ENCODE measurements around the gene VWF. TPM values are rescaled to one million over a fixed set of nuclear protein-coding genes. Genes with fewer than 3 reads are reported as not detected.

VWF gene
- total RNA-seq, 2 experiments from 2014 or later: 0.07 TPM; not detected in 1

- DNase-seq (peak; percentile 75), ATAC-seq (peak; percentile 90)
- CTCF ChIA-PET: interaction anchor here (1.0 kb wide), 1 partner anchor 221 kb away, joined by 3 read pairs; no protein-coding TSS in a partner anchor
- Mint-ChIP-seq H3K27ac (no peak overlapping the region), H3K36me3 (ENCODE audit: low read depth) (no peaks in the 10 kb centered on the region), H3K9me3 (ENCODE audit: low read depth) (no peaks in the 10 kb centered on the region), H3K4me1 (no peaks in the 10 kb centered on the region), H3K4me3 (no peak overlapping the region), H3K27me3 (peaks cover 4% of the 10 kb centered on the region)
- POLR2A ChIA-PET: no interaction called here
- intact Hi-C loops (cut with DNase I, micrococcal nuclease): loop anchor here (1.0 to 10.0 kb wide), 5 partner anchors 102 to 222 kb away; no protein-coding TSS in a partner anchor
Observed at GRCh38 chr12:6062757-6063735, 61.4 kb downstream of the VWF start.

GRCh38 chr12:6062395-6062756 lies 62.1 kb downstream of the VWF start:
- H3K9me3 Mint-ChIP-seq (ENCODE audit: low read depth): no peaks in the 10 kb centered on the region
- no peak overlapping the region for H3K27ac Mint-ChIP-seq
- H3K4me1 Mint-ChIP-seq: no peaks in the 10 kb centered on the region
- no peak overlapping the region for H3K4me3 Mint-ChIP-seq
- peaks cover 5% of the 10 kb centered on the region for H3K27me3 Mint-ChIP-seq
- CTCF ChIA-PET: interaction anchor here (1.0 kb wide), 1 partner anchor 221 kb away, joined by 3 read pairs; no protein-coding TSS in a partner anchor
- intact Hi-C loops (cut with DNase I, micrococcal nuclease): loop anchor here in 1 of 2 experiments (5.0 to 10.0 kb wide), 2 partner anchors 102 to 135 kb away; no protein-coding TSS in a partner anchor
- POLR2A ChIA-PET: no interaction called here
- ATAC-seq (no peak), DNase-seq (no peak)
- no peaks in the 10 kb centered on the region for H3K36me3 Mint-ChIP-seq (ENCODE audit: low read depth)

- no peaks in the 10 kb centered on the region for H3K9me3 Mint-ChIP-seq (ENCODE audit: low read depth)
- H3K27ac Mint-ChIP-seq: no peak overlapping the region
- H3K36me3 Mint-ChIP-seq (ENCODE audit: low read depth): no peaks in the 10 kb centered on the region
- DNase-seq: no peak
- no peak for ATAC-seq
- ChIA-PET CTCF (interaction anchor here (0.6 to 1.1 kb wide), 2 partner anchors 23 to 83 kb away, joined by 3 read pairs; no protein-coding TSS in a partner anchor), POLR2A (no interaction called here)
- peaks cover 5% of the 10 kb centered on the region for H3K27me3 Mint-ChIP-seq
- intact Hi-C loops (cut with DNase I, micrococcal nuclease): loop anchor here in 1 of 2 experiments (5.0 to 10.0 kb wide), 2 partner anchors 103 to 136 kb away; no protein-coding TSS in a partner anchor
- H3K4me3 Mint-ChIP-seq: no peak overlapping the region
- no peaks in the 10 kb centered on the region for H3K4me1 Mint-ChIP-seq
Observed at GRCh38 chr12:6061660-6062059, 62.8 kb downstream of the VWF start.

GRCh38 chr12:6059860-6060565 lies 64.5 kb downstream of the VWF start:
- Mint-ChIP-seq H3K27ac (no peak overlapping the region), H3K9me3 (ENCODE audit: low read depth) (no peaks in the 10 kb centered on the region), H3K4me3 (no peak overlapping the region), H3K27me3 (peaks cover 11% of the 10 kb centered on the region), H3K36me3 (ENCODE audit: low read depth) (no peaks in the 10 kb centered on the region), H3K4me1 (no peaks in the 10 kb centered on the region)
- intact Hi-C loops (cut with DNase I, micrococcal nuclease): loop anchor here in 1 of 2 experiments (5.0 to 10.0 kb wide), 2 partner anchors 105 to 137 kb away; no protein-coding TSS in a partner anchor
- no peak for DNase-seq
- CTCF ChIA-PET: interaction anchor here (1.0 to 3.5 kb wide), 3 partner anchors 25 to 224 kb away, joined by 3 to 13 read pairs (median 3); no protein-coding TSS in a partner anchor
- ATAC-seq: no peak
- POLR2A ChIA-PET: no interaction called here

GRCh38 chr12:6059221-6059620 lies 65.2 kb downstream of the VWF start:
- no peaks in the 10 kb centered on the region for H3K36me3 Mint-ChIP-seq (ENCODE audit: low read depth)
- POLR2A ChIA-PET: no interaction called here
- H3K9me3 Mint-ChIP-seq (ENCODE audit: low read depth): no peaks in the 10 kb centered on the region
- CTCF ChIA-PET: interaction anchor here (0.6 to 3.5 kb wide), 3 partner anchors 139 to 225 kb away, joined by 3 to 13 read pairs (median 4); no protein-coding TSS in a partner anchor
- DNase-seq: no peak
- peaks cover 11% of the 10 kb centered on the region for H3K27me3 Mint-ChIP-seq
- intact Hi-C loops (cut with DNase I, micrococcal nuclease): no loop called here
- no peak for ATAC-seq
- no peak overlapping the region for H3K4me3 Mint-ChIP-seq
- no peaks in the 10 kb centered on the region for H3K4me1 Mint-ChIP-seq
- H3K27ac Mint-ChIP-seq: no peak overlapping the region

GRCh38 chr12:6058481-6059161 lies 65.8 kb downstream of the VWF start:
- POLR2A ChIA-PET: no interaction called here
- no peak for ATAC-seq
- H3K4me3 Mint-ChIP-seq: no peak overlapping the region
- intact Hi-C loops (cut with DNase I, micrococcal nuclease): no loop called here
- no peak overlapping the region for H3K27ac Mint-ChIP-seq
- peaks cover 9% of the 10 kb centered on the region for H3K27me3 Mint-ChIP-seq
- no peaks in the 10 kb centered on the region for H3K4me1 Mint-ChIP-seq
- CTCF ChIA-PET: interaction anchor here (0.9 to 3.5 kb wide), 3 partner anchors 137 to 226 kb away, joined by 3 to 13 read pairs (median 4); no protein-coding TSS in a partner anchor
- H3K36me3 Mint-ChIP-seq (ENCODE audit: low read depth): no peaks in the 10 kb centered on the region
- H3K9me3 Mint-ChIP-seq (ENCODE audit: low read depth): no peaks in the 10 kb centered on the region
- DNase-seq: no peak

- H3K9me3 Mint-ChIP-seq (ENCODE audit: low read depth): no peaks in the 10 kb centered on the region
- DNase-seq: no peak
- ATAC-seq: no peak
- POLR2A ChIA-PET: no interaction called here
- H3K27me3 Mint-ChIP-seq: peaks cover 9% of the 10 kb centered on the region
- H3K4me3 Mint-ChIP-seq: no peak overlapping the region
- intact Hi-C loops (cut with DNase I, micrococcal nuclease): no loop called here
- H3K27ac Mint-ChIP-seq: no peak overlapping the region
- CTCF ChIA-PET: interaction anchor here (0.9 to 3.5 kb wide), 2 partner anchors 138 to 221 kb away, joined by 4 to 13 read pairs; no protein-coding TSS in a partner anchor
- H3K4me1 Mint-ChIP-seq: no peaks in the 10 kb centered on the region
- H3K36me3 Mint-ChIP-seq (ENCODE audit: low read depth): no peaks in the 10 kb centered on the region
Observed at GRCh38 chr12:6057700-6058099, 66.8 kb downstream of the VWF start.

- Mint-ChIP-seq H3K36me3 (ENCODE audit: low read depth) (no peaks in the 10 kb centered on the region), H3K4me1 (no peaks in the 10 kb centered on the region), H3K27ac (no peak overlapping the region), H3K9me3 (ENCODE audit: low read depth) (no peaks in the 10 kb centered on the region), H3K4me3 (no peak overlapping the region), H3K27me3 (peaks cover 9% of the 10 kb centered on the region)
- POLR2A ChIA-PET: no interaction called here
- CTCF ChIA-PET: interaction anchor here (0.5 to 1.9 kb wide), 2 partner anchors 13 to 68 kb away, joined by 3 to 5 read pairs; no protein-coding TSS in a partner anchor
- intact Hi-C loops (cut with DNase I, micrococcal nuclease): no loop called here
- ATAC-seq: peak; percentile 39
- peak; percentile 40 for DNase-seq
Observed at GRCh38 chr12:6056406-6057240, 67.8 kb downstream of the VWF start.

- ChIA-PET CTCF (interaction anchor here (1.0 to 2.6 kb wide), 3 partner anchors 15 to 232 kb away, joined by 3 to 17 read pairs (median 3); no protein-coding TSS in a partner anchor), POLR2A (no interaction called here)
- no peak for DNase-seq
- no peak overlapping the region for H3K27ac Mint-ChIP-seq
- no peaks in the 10 kb centered on the region for H3K36me3 Mint-ChIP-seq (ENCODE audit: low read depth)
- H3K27me3 Mint-ChIP-seq: peaks cover 9% of the 10 kb centered on the region
- intact Hi-C loops (cut with DNase I, micrococcal nuclease): no loop called here
- H3K4me1 Mint-ChIP-seq: no peaks in the 10 kb centered on the region
- no peak overlapping the region for H3K4me3 Mint-ChIP-seq
- H3K9me3 Mint-ChIP-seq (ENCODE audit: low read depth): no peaks in the 10 kb centered on the region
- ATAC-seq: no peak
Observed at GRCh38 chr12:6053541-6053940, 70.9 kb downstream of the VWF start.

GRCh38 chr12:6052940-6053329 lies 71.5 kb downstream of the VWF start:
- H3K4me1 Mint-ChIP-seq: no peaks in the 10 kb centered on the region

More at GRCh38 chr12:6052940-6053329, 71.5 kb downstream of the VWF start:
- DNase-seq (no peak), ATAC-seq (no peak)
- Mint-ChIP-seq H3K9me3 (ENCODE audit: low read depth) (no peaks in the 10 kb centered on the region), H3K36me3 (ENCODE audit: low read depth) (no peaks in the 10 kb centered on the region), H3K27me3 (peaks cover 7% of the 10 kb centered on the region), H3K4me3 (no peak overlapping the region), H3K27ac (no peak overlapping the region)
- CTCF ChIA-PET: interaction anchor here (1.0 to 2.6 kb wide), 2 partner anchors 15 to 233 kb away, joined by 3 to 17 read pairs; no protein-coding TSS in a partner anchor
- POLR2A ChIA-PET: no interaction called here
- intact Hi-C loops (cut with DNase I, micrococcal nuclease): no loop called here
